Astrocyte (in vitro differentiated cells and primary cell): ENCODE measurements around the gene UROC1. TPM values are rescaled to one million over a fixed set of nuclear protein-coding genes. Genes with fewer than 3 reads are reported as not detected.

Source experiments
- DNase-seq: peaks from one replicate; pipeline ENCODE4 v3.0.0-alpha.2; 2010; ENCODE audit warnings: low read depth
- FAIRE-seq: peaks from 2 replicates; lab custom pipeline; 2011; peaks lifted over from hg19 to GRCh38; lab: Jason Lieb, UNC
- H2AFZ ChIP-seq: 2 replicates; pipeline ENCODE4 v1.6.0; 2012; ENCODE audit warnings: low read depth, low read length, inconsistent platforms
- H3K27ac ChIP-seq: 2 replicates; pipeline ENCODE4 v1.5.1; 2011; ENCODE audit warnings: low read depth, low read length, inconsistent platforms
- H3K27me3 ChIP-seq: 2 replicates; pipeline ENCODE4 v1.6.0; 2011; ENCODE audit warnings: low read length, inconsistent platforms; ENCODE audit not compliant: insufficient read depth
- H3K36me3 ChIP-seq: 2 replicates; pipeline ENCODE4 v1.5.1; 2011; ENCODE audit warnings: low read length, inconsistent platforms; ENCODE audit not compliant: insufficient read depth
- H3K4me1 ChIP-seq: 2 replicates; pipeline ENCODE4 v1.5.1; 2011; ENCODE audit warnings: low read length, inconsistent platforms; ENCODE audit not compliant: insufficient read depth
- H3K4me2 ChIP-seq: 2 replicates; pipeline ENCODE4 v1.6.0; 2012; ENCODE audit warnings: low read length, inconsistent platforms
- H3K4me3 ChIP-seq: 2 replicates; pipeline ENCODE4 v1.5.1; 2011; ENCODE audit warnings: low read depth, mild to moderate bottlenecking, low read length, inconsistent platforms; ENCODE audit not compliant: insufficient read depth
- H3K79me2 ChIP-seq: 2 replicates; pipeline ENCODE4 v1.6.0; 2012; ENCODE audit warnings: mild to moderate bottlenecking, low read length, inconsistent platforms; ENCODE audit not compliant: insufficient read depth
- H3K9ac ChIP-seq: 2 replicates; pipeline ENCODE4 v1.6.0; 2012; ENCODE audit warnings: mild to moderate bottlenecking, low read length, inconsistent platforms
- H3K9me3 ChIP-seq: 2 replicates; pipeline ENCODE4 v1.5.1; 2012; ENCODE audit warnings: low read depth, mild to moderate bottlenecking, low read length, inconsistent platforms; ENCODE audit not compliant: insufficient read depth
- H4K20me1 ChIP-seq: 2 replicates; pipeline ENCODE4 v1.6.0; 2012; ENCODE audit warnings: low read length, inconsistent platforms; ENCODE audit not compliant: insufficient read depth
- H3K27ac Mint-ChIP-seq: one replicate; pipeline ENCODE4 v1.8.0; 2021; ENCODE audit warnings: mild to moderate bottlenecking, mixed read lengths; ENCODE audit not compliant: unreplicated experiment
- H3K27me3 Mint-ChIP-seq: one replicate; pipeline ENCODE4 v1.8.0; 2021; ENCODE audit warnings: low read depth, mixed read lengths; ENCODE audit not compliant: unreplicated experiment
- H3K36me3 Mint-ChIP-seq: one replicate; pipeline ENCODE4 v1.8.0; 2021; ENCODE audit warnings: low read depth, mixed read lengths; ENCODE audit not compliant: unreplicated experiment
- H3K4me1 Mint-ChIP-seq: one replicate; pipeline ENCODE4 v1.8.0; 2021; ENCODE audit warnings: low read depth, mixed read lengths; ENCODE audit not compliant: unreplicated experiment
- H3K4me3 Mint-ChIP-seq: one replicate; pipeline ENCODE4 v1.8.0; 2021; ENCODE audit warnings: mild to moderate bottlenecking, moderate library complexity, mixed read lengths; ENCODE audit not compliant: unreplicated experiment
- H3K9me3 Mint-ChIP-seq: one replicate; pipeline ENCODE4 v1.8.0; 2021; ENCODE audit warnings: mild to moderate bottlenecking, mixed read lengths; ENCODE audit not compliant: unreplicated experiment
- CTCF ChIP-seq: IDR thresholded peaks from 2 replicates; pipeline ENCODE4 v1.5.1; 2011; ENCODE audit warnings: low read depth, mild to moderate bottlenecking, inconsistent platforms, low read length, moderate library complexity; ENCODE audit not compliant: insufficient read depth
- EZH2 ChIP-seq: IDR thresholded peaks from 2 replicates; pipeline ENCODE4 v1.6.1; 2012; ENCODE audit warnings: mild to moderate bottlenecking, low read length, inconsistent platforms; ENCODE audit not compliant: insufficient read depth
- total RNA-seq: library from RNA; stranded (reverse); gene quantifications from 2 replicates; pipeline ENCODE4 v1.2.1, GENCODE V29; 2021

Gene UROC1
- total RNA-seq, 1 donor from 2014 or later = not detected

- no peak overlapping the region for H3K4me3 ChIP-seq
- no peaks in the 10 kb centered on the region for H3K4me1 ChIP-seq
- H2AFZ ChIP-seq = no peak overlapping the region
- TF ChIP-seq EZH2 (no peak), CTCF (no peak)
- Mint-ChIP-seq H3K9me3 (no peaks in the 10 kb centered on the region), H3K4me3 (no peak overlapping the region), H3K36me3 (peaks cover 2% of the 10 kb centered on the region), H3K4me1 (peaks cover 1% of the 10 kb centered on the region), H3K27ac (no peak overlapping the region), H3K27me3 (peaks cover 25% of the 10 kb centered on the region)
- DNase-seq (no peak), FAIRE-seq (no peak)
- no peak overlapping the region for H3K9ac ChIP-seq
- H3K27ac ChIP-seq = no peak overlapping the region
- H4K20me1 ChIP-seq = no peaks in the 10 kb centered on the region
- no peaks in the 10 kb centered on the region for H3K79me2 ChIP-seq
- H3K9me3 ChIP-seq = no peaks in the 10 kb centered on the region
- H3K27me3 ChIP-seq = peaks cover 5% of the 10 kb centered on the region
- no peak overlapping the region for H3K4me2 ChIP-seq
- no peaks in the 10 kb centered on the region for H3K36me3 ChIP-seq
Measured at GRCh38 chr3:126512916-126513650, 4.5 kb downstream of the UROC1 start.

- Mint-ChIP-seq H3K9me3 (no peaks in the 10 kb centered on the region), H3K4me1 (peaks cover 1% of the 10 kb centered on the region), H3K36me3 (peaks cover 2% of the 10 kb centered on the region), H3K27me3 (peaks cover 25% of the 10 kb centered on the region), H3K27ac (no peak overlapping the region), H3K4me3 (no peak overlapping the region)
- TF ChIP-seq CTCF = no peak
- no peak for TF ChIP-seq EZH2
- DNase-seq (no peak), FAIRE-seq (no peak)
- no peaks in the 10 kb centered on the region for H3K79me2 ChIP-seq
- no peak overlapping the region for H3K9ac ChIP-seq
- no peak overlapping the region for H3K4me3 ChIP-seq
- H3K27ac ChIP-seq = no peak overlapping the region
- no peak overlapping the region for H3K4me2 ChIP-seq
- no peaks in the 10 kb centered on the region for H4K20me1 ChIP-seq
- H3K4me1 ChIP-seq = no peaks in the 10 kb centered on the region
- H3K27me3 ChIP-seq = peaks cover 5% of the 10 kb centered on the region
- H3K36me3 ChIP-seq = no peaks in the 10 kb centered on the region
- no peaks in the 10 kb centered on the region for H3K9me3 ChIP-seq
- no peak overlapping the region for H2AFZ ChIP-seq
Measured at GRCh38 chr3:126512026-126512425, 5.5 kb downstream of the UROC1 start.

- H3K4me3 Mint-ChIP-seq = no peak overlapping the region
- peaks cover 1% of the 10 kb centered on the region for H3K4me1 Mint-ChIP-seq
- no peak overlapping the region for H2AFZ ChIP-seq
- TF ChIP-seq CTCF = no peak
- TF ChIP-seq EZH2 = no peak
- no peaks in the 10 kb centered on the region for H4K20me1 ChIP-seq
- H3K36me3 Mint-ChIP-seq = peaks cover 2% of the 10 kb centered on the region
- H3K9me3 Mint-ChIP-seq = no peaks in the 10 kb centered on the region
- H3K27me3 Mint-ChIP-seq = peaks cover 24% of the 10 kb centered on the region
- no peak overlapping the region for H3K9ac ChIP-seq
- no peaks in the 10 kb centered on the region for H3K9me3 ChIP-seq
- no peak overlapping the region for H3K4me3 ChIP-seq
- H3K79me2 ChIP-seq = no peaks in the 10 kb centered on the region
- FAIRE-seq (no peak), DNase-seq (no peak)
- H3K4me2 ChIP-seq = no peak overlapping the region
- no peak overlapping the region for H3K27ac ChIP-seq
- no peak overlapping the region for H3K27ac Mint-ChIP-seq
- H3K27me3 ChIP-seq = peaks cover 5% of the 10 kb centered on the region
- no peaks in the 10 kb centered on the region for H3K36me3 ChIP-seq
- no peaks in the 10 kb centered on the region for H3K4me1 ChIP-seq
Measured at GRCh38 chr3:126511291-126511690, 6.3 kb downstream of the UROC1 start.
